COLO829 (cell line): ENCODE measurements around the gene DDIT4.
"Not testable (repeated sequence)": the region's sequence is repeated elsewhere in the genome, so short reads cannot be mapped to it uniquely, and the experiment has no call there.

Source experiments
- DNase-seq: peaks from one replicate; pipeline ENCODE4 v3.0.0; 2012; ENCODE audit warnings: low spot score

DDIT4 gene

DNA sequence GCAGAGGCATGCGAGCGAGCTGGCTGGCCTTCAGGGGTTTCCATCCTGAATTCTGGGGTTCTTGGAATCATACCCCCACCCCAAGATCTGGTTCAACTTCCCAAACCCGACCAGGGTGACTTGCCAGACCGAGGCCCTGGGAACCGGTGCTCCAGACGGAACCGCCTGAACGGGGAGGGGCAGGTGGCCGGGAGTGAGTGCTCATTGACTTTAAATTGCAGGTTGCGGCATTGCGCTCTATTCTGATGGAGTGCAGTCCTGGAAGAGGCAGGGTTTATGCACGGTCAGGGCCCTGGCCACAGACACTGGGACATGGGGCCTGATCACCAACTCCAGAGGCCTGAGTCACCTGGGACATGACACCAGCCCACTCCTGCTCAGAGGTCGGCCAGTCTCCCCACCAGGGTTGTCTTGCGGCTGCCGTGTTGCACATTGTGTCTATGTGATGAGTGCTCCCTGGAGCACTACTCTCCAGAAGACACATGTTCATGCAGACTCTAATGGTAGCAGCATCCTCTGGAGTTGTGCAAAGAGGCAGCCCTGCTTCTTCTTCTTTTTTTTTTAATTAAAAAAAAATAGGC is 5.8 kb upstream of the DDIT4 start:
- DNase-seq, result no peak

GRCh38 chr10:72268475-72269200 is 5.1 kb upstream of the DDIT4 start:
- DNase-seq, result not testable (repeated sequence)

DNA sequence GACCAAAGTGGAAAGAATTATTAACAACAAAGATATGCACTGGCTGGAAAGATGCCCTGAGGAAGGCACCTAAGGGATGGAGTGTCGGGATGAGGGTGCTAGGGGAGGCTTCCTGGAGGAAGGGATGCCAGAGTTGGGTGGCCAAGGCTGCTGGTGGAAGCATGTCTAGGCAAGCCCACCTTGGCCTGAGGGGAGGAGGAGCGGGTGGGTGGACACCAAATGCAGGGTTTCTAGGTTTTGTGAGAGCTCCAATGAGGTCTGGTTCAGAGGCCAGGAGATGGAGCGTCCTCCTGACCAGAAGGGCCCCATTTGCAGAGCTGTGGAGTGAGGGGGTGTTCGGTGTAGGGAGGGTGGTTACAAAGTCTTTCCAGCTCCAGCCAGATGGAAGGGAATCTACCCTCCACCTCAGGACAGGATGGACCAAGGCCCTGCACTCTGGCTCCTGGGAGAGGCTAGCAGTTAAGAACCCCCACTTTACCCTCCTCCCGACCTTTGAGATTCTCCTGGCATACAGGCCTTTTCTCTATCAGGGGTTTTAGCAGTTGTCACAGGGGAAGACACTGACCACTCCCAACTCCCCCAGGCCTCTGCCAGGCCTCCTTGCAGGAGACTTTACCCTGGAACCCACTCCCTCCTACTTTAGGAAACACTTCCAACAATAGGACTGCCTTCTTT is 3.0 kb upstream of the DDIT4 start:
- DNase-seq, result no peak

GRCh38 chr10:72272689-72273409 is 875 bp upstream of the DDIT4 start:
- DNase-seq, result peak; percentile 51

DNA sequence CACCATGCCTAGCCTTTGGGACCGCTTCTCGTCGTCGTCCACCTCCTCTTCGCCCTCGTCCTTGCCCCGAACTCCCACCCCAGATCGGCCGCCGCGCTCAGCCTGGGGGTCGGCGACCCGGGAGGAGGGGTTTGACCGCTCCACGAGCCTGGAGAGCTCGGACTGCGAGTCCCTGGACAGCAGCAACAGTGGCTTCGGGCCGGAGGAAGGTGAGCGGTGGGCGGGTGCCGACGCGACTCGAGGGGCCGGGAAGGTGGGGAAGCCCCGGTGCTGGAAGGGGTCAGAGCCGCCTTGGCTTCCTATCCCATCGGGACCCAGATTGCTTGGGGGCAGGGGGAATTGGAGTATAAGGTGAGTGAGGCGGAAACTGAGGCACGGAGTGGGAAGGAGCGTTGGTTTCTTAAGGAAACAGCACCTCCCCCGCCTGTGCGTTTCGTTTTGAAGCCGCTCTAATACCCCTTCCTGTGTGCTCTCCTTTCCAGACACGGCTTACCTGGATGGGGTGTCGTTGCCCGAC is 547 bp downstream of the DDIT4 start:
- no peak for DNase-seq

DNA sequence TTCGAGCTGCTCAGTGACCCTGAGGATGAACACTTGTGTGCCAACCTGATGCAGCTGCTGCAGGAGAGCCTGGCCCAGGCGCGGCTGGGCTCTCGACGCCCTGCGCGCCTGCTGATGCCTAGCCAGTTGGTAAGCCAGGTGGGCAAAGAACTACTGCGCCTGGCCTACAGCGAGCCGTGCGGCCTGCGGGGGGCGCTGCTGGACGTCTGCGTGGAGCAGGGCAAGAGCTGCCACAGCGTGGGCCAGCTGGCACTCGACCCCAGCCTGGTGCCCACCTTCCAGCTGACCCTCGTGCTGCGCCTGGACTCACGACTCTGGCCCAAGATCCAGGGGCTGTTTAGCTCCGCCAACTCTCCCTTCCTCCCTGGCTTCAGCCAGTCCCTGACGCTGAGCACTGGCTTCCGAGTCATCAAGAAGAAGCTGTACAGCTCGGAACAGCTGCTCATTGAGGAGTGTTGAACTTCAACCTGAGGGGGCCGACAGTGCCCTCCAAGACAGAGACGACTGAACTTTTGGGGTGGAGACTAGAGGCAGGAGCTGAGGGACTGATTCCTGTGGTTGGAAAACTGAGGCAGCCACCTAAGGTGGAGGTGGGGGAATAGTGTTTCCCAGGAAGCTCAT is 1.1 kb downstream of the DDIT4 start:
- DNase-seq, result no peak

GRCh38 chr10:72275351-72276012 is 1.8 kb downstream of the DDIT4 start:
- DNase-seq, result no peak

DNA sequence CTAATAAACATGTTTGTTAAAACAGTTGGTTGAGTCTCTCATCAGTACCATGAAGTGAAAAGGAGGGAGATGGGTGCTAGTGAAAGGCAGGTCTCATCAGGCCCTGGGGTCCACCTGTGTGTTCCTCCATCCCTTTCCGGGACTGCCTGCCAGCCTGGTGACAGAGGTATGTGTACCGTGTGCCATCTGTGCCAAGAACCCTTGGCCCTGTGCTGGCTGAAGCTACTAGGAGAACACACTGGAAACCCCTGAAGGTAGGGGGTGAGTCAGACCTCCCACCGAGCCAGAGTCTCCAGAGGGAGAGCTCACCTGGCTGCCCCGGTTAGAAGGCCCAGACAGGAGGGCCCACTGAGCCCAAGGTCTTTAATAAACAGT is 2.3 kb downstream of the DDIT4 start:
- no peak for DNase-seq

DNA sequence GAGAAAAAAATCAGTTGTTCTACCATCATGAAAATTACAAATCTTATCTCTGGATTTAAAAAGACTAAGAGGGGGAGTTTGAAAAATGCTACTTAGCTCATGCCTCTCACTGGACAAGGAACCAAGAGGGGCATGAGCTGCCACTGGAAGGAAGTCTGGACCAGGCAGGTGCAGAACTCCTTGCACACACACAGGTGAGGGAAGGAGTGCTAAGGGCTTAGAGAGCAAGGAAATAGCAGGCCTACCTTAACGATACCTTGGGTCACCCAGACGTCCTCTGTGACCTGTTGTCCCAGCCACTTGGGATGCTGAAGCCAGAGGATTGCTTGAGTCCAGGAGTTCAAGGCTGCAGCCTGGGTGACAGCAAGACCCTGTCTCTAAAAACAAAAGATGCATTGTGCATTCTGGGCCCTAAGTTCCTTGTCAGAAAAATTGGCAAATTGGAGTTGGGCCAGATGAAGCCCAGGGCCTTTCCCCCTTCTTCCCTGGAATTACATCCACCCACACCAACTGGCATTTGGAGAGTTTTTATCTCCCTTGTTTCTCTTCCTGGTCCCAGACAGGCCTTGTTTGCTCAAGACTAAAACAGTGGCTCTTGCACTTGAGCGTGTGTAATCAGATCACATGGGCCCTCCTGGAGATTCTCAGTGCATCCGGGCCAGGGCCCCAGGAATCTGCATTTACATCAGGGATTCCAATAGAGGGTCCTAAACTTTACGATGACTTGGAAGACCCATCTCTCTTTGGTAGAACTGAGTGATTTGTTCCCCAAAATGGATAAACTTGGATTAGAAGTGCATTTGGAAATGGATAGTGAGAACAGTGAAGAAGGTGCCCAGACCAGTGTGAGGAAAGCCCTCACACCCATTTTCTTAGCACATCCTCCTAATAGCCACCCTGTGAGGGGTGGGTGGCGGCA is 3.0 kb downstream of the DDIT4 start:
- DNase-seq, result peak; percentile 61

- DNase-seq, result no peak
Observed at GRCh38 chr10:72277340-72277995, 3.7 kb downstream of the DDIT4 start.

DNA sequence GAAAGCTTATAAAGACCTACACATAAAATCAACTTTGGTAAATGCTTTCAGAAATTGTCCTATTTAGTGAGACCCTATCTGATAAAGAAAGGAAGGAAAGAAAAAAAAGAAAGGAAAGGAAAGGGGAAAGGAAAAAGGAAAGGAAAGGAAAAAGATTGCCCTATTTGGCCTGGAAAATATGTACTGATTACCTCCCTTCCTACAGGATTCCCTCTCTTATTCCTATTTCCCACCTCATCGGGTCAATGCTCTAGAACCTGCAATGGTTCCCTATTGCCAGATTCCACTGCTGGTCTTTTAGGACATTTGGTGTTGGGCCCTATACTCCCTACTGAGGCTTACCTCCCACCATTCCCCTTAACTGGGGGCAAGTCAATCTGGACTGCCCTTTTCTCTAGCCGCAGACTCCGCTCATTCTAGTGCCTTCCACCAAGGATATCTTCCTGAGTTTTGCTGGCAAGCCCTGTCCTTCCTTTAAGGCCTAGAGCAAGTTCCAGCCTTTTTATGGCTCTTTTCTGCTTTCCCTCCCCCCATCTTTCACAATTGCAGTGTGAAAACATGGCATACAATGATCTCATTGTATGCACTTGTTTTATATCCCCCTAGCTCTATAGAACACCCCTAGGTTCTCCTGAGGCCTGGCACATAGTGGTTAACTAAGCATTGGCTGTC is 4.4 kb downstream of the DDIT4 start:
- DNase-seq, result peak; percentile 74

GRCh38 chr10:72278668-72279393 is 5.1 kb downstream of the DDIT4 start:
- no peak for DNase-seq

DNA sequence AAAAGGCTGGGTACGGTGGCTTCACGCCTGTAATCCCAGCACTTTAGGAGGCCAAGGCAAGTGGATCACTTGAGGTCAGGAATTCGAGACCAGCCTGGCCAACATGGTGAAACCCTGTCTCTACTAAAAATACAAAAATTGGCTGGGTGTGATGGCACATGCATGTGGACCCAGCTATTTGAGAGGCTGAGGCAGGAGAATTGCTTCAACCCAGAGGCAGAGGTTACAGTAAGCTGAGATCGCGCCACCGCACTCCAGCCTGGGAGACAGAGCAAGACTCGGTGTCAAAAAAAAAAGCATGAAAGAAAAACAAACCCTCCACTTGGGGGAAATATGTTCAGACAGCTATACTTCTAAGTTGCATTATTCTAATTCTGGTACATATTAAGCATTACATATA is 5.9 kb downstream of the DDIT4 start:
- not testable (repeated sequence) for DNase-seq

DNA sequence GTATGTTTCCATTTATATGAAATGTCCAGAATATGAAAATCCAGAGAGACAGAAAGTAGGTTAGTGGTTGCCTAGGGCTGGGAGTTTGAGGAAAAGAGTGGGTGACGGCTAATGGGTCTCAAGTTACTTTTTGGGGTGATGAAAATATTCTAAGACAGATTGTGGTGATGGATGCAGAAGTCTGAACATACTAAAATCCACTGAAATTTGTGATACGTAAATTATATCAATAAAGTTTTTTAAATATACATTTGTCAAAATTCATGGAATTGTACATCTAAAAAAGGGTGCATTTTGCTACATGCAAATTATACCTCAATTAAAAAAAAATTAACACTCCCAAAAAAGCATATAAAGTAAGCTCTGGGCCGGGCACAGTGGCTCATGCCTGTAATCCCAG is 9.4 kb downstream of the DDIT4 start:
- no peak for DNase-seq

DNA sequence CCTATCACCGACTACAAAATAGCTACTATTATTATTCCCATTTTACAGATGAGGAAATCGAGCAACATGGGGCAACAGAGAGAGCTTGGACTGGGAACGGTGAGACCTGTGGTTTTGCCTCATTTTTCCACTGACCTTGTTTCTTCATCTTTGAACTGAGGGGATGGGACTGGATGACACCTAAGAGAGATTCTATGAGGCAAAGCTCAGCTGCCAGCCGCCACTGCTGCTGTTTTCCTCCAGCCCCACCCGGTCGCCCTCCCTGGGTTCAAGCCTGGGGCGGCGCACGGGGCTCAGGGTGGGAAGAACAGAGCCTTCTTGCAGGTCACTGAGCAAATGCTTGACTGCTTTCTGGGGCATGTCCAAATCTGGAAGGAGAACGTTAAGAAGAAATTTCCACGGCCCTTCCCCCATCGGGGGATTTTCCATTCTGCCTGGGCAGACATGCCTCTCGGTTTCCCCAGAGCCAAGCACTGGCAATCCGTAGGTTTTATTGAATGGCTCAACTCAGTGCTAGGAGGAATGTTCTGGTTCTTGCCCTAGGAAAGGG is 12.3 kb downstream of the DDIT4 start:
- no peak for DNase-seq

DNA sequence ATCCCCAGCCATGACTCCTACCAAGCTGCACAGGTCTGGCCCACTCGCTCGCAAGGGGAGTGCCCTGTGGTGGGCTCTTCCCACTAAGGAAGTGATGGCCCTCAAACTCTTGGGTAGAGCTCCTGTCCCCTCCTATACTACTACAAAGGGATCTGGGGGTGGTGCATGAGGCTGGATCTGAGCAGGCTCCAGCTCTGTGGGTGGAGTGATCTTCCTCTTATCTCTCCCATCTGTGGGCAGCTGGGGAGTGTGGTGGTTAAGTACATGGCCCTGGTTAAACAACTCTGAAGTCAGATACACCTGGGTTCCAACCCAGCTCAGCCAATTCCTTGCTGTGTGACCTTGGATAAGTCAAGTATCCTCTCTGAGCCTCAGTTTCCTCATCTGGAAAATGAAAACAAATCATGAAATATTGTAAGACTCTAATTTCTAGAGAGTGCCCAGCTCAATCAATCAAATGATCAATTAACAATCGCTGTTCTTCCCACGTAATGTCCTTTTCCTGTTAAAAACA is 17.4 kb downstream of the DDIT4 start:
- no peak for DNase-seq

GRCh38 chr10:72292223-72292691 is 18.5 kb downstream of the DDIT4 start:
- no peak for DNase-seq

DNA sequence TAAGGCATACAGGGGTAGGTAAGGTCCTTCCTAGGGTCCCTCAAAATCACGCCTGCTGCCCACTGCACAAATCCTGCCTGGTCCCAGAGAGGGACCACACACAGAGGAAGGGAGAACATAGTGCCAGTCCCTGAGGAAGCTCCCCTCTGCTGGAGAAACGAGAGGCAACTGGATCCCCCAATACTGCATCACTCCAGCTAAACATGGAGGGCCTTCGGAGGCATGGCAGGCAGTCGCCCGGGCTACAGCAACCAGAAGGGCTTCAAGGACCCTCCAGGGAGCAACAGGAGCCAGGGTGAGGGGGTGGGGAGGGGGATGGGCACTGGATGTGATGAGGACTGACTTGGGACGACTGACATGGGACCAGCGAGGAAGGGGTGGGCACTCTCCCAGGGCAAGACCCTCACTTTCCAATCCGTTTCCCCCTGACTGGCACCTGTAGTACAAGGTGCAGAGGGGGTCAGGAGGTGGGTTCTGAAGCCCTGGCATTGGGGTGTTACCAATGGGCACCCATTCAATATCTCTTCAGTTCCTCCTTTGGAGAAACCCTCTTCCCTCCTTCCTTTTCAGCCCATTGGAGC is 21.7 kb downstream of the DDIT4 start:
- DNase-seq, result no peak
